GM21825 (cell line): ENCODE data around the gene CROCC.
"Not testable (repeated sequence)": the region's sequence is repeated elsewhere in the genome, so short reads cannot be mapped to it uniquely, and the experiment has no call there.

ENCODE experiments used
- ATAC-seq: cut with Tn5 transposase; IDR thresholded peaks from one replicate; pipeline ENCODE4 v1.9.1; 2021; ENCODE audit warnings: mild to moderate bottlenecking, moderate library complexity; ENCODE audit not compliant: unreplicated experiment

Gene CROCC

GRCh38 chr1:16936580-16936979, 14.8 kb downstream of the CROCC start:
- not testable (repeated sequence) for ATAC-seq

DNA sequence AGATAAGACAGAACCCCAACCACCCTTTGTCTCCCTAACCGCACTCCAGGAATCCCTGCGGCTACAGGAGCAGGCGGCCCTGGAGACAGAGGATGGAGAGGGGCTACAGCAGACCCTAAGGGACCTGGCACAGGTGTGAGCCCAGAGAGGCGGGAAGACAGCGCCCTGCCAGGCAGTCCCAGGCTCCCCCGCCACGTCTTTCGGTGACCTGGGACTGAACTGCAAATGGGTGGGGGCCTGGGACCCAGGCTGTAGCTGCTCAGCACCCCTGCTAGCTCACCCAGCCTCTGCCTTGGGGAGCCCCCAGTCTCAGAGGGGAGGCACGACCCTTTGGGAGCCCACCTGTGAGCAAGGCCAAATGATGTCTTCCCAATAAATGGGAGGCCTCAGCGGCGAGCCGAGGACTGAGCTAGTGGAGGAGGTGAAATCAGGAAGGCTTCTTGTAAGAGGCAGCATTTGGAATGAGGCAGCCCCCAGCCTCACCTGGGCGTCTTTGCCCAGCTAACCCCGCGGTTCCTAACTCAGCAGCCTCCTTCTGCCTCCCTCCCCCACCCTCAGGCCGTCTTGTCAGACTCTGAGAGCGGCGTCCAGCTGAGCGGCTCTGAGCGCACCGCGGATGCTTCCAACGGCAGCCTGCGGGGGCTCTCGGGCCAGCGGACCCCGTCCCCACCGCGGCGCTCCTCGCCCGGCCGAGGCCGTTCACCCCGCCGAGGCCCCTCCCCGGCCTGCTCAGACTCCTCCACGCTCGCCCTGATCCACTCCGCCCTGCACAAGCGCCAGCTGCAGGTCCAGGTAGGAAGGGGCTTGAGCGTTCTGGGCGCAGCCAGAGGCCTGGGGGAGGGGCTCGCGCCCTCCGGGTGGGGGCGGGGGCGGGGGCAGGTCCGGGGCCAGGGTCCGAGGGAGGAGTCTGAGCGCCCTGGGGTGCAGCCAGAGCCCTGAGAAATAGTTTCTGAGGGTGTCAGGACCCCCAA, 16.9 kb downstream of the CROCC start:
- ATAC-seq: no peak

DNA sequence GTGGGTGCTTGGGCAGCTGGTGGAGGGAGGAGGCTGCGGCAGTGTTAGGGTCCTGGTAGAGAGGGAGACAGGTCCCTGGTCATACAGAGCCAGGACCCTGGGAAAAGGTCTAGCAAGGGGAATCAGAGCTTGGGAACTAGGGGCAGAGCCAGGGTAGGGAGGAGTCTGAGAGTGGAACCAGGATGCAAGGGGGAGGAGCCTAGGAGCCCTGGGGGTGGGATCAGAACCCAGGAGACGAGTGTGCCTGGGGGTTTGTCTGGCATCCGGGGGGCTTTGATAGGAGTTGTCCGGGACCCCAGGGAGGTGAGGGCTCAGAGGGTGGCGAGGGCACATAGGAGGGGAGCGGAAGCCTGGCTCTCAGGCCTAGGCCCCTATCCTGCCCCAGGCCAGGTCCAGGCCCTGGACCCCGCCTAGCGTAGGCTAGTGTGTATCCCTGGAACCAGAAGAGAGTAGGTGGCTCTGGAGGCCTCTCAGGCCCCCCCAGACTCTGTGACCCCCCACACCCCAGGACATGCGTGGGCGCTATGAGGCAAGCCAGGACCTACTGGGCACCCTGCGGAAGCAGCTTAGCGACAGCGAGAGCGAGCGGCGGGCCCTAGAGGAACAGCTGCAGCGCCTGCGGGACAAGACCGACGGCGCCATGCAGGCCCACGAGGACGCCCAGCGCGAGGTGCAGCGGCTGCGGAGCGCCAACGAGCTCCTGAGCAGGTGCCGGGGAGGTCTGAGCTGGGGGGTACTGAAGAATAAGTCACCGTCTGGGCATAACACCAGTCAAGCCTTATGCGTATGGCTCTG, 17.9 kb downstream of the CROCC start:
- not testable (repeated sequence) for ATAC-seq

GRCh38 chr1:16944038-16944437, 22.3 kb downstream of the CROCC start:
- ATAC-seq: no peak

- not testable (repeated sequence) for ATAC-seq
Measured at GRCh38 chr1:16945512-16945911, 23.8 kb downstream of the CROCC start.

DNA sequence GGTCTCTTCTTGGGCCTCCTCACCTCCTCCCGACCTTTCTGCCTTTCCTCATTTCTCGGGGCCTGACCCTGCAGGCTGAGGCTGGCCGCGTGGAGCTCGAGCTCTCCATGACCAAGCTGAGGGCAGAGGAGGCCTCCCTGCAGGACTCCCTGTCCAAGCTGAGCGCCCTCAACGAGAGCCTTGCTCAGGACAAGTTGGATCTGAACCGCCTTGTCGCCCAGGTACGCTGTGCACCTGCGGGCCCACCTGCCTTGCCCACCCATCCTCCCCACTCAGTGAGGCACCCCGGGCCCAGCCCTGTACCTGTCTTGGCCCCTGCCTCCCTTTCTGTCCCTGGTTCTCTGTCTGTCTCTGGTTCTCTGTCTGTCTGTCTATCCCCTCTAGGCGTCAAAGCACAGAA, 24.5 kb downstream of the CROCC start:
- not testable (repeated sequence) for ATAC-seq

GRCh38 chr1:16946646-16947045, 24.9 kb downstream of the CROCC start:
- ATAC-seq: no peak

DNA sequence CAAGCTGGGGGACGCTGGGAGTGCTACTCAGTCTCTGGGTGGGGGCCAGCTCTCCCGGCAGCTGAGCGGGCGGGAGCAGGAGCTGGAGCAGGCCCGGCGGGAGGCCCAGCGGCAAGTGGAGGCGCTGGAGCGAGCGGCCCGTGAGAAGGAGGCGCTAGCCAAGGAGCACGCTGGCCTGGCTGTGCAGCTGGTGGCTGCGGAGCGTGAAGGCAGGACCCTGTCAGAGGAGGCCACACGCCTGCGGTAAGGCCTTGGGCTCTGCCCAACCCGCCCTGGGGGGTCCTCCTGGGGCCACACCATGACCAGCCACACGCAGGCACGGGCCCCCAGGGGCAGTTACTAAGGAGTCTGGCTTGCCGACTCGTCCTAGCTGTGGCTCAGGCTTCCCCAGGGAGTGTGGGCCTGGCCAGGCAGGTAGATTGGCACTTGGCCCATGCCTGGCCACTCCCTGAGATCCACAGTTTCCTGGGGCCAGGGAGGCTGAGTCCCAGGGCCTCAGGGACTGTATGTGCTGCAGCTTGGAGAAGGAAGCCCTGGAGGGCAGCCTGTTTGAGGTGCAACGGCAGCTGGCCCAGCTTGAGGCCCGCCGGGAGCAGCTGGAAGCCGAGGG, 26.7 kb downstream of the CROCC start:
- not testable (repeated sequence) for ATAC-seq

- ATAC-seq: not testable (repeated sequence)
Measured at GRCh38 chr1:16949026-16949425, 27.3 kb downstream of the CROCC start.

DNA sequence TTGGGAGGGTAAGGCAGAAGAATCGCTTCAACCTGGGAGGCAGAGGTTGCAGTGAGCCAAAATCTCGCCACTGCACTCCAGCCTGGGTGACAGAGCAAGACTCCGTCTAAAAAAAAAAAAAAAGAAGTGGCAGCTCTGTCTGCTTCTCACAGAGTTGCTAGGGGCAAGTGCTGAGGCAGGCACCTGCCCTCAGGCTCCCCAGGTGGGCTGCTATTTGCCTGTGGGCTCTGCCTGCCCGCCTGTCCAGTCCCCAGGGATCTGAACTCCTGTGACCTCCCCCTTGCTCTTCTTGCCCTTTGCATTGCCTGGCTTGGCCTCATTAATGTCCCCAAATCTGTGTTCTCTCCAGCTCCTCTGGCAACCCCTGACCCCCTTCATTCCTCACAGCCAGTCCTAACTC, 30.6 kb downstream of the CROCC start:
- not testable (repeated sequence) for ATAC-seq

DNA sequence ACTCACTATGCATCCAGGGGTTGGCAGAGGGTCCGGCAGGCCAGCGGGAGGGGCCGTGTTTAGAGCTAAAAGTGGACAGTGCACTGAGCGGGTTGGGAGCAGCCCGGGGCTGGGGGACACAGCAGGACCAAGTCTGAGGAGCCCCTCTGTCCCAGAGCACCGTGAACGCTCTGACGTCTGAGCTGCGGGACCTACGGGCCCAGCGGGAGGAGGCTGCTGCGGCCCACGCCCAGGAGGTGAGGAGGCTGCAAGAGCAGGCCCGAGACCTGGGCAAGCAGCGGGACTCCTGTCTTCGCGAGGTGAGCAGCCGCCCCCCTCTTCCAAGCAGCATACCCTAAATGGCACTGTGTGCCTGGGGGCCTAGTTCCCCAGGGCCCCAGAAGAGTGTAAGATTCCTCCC, 32.8 kb downstream of the CROCC start:
- no peak for ATAC-seq

GRCh38 chr1:16955186-16955585, 33.5 kb downstream of the CROCC start:
- no peak for ATAC-seq

DNA sequence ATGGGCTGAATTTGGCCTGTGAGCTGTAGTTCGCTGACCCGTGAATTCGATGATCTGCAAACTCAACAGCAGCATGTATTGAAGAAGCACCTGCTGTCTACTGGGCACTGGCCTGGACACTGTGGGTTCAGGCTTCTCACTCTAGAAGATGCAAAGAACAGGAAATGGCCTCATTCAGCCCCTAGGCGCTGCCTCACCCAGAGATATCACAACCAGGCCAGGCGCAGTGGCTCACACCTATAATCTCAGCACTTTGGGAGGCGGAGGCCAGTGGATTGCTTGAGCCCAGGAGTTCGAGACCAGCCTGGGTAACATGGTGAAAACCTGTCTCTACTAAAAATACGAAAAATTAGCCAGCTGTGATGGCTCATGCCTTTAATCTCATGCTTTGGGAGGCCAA, 35.0 kb downstream of the CROCC start:
- ATAC-seq: no peak

DNA sequence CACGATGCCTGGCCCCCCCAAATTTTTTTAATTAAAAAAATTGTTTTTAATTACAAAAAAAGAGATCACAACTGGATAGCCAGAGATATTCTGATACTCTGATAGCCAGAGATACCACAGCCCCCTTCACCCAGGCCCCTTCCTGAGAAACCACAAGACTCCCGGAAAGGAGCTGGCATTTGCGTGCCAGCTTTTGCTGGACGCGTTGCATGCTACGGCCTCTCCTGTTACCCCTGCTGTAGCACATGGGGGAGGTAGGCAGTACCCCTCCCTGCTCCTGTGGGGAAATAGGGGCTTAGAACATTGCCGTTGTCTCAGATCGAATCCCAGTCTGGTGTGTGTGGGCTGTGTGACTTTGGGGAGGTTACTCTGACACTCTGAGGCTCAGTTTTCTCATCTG, 36.0 kb downstream of the CROCC start:
- ATAC-seq: no peak

- no peak for ATAC-seq
Measured at GRCh38 chr1:16958475-16958874, 36.7 kb downstream of the CROCC start.

DNA sequence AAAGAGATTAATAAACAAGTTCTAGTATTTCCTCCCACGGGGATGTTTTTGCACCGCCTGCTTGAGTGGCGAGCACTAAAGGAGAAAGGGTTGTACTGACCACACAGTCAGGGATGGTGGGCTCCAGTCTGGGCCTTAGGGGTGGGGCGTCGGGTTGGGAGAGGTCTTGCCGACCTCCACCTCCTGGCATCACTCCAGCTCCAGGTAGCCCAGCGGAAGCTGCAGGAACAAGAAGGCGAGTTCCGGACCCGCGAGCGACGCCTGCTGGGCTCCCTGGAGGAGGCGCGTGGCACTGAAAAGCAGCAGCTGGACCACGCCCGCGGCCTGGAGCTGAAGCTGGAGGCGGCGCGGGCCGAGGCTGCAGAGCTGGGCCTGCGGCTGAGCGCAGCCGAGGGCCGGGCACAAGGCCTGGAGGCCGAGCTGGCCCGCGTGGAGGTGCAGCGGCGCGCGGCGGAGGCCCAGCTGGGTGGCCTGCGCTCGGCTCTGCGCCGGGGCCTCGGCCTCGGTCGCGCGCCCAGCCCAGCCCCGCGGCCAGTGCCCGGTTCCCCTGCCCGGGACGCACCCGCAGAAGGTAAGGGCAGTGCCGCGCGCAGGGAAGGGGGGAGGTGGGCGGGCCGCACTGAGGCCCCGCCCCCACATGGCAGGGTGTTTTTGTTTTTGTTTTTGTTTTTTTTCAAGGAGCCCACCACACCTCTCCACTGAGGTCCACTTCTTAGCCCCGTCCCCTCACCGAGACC, 39.0 kb downstream of the CROCC start:
- peak; percentile 68 for ATAC-seq

DNA sequence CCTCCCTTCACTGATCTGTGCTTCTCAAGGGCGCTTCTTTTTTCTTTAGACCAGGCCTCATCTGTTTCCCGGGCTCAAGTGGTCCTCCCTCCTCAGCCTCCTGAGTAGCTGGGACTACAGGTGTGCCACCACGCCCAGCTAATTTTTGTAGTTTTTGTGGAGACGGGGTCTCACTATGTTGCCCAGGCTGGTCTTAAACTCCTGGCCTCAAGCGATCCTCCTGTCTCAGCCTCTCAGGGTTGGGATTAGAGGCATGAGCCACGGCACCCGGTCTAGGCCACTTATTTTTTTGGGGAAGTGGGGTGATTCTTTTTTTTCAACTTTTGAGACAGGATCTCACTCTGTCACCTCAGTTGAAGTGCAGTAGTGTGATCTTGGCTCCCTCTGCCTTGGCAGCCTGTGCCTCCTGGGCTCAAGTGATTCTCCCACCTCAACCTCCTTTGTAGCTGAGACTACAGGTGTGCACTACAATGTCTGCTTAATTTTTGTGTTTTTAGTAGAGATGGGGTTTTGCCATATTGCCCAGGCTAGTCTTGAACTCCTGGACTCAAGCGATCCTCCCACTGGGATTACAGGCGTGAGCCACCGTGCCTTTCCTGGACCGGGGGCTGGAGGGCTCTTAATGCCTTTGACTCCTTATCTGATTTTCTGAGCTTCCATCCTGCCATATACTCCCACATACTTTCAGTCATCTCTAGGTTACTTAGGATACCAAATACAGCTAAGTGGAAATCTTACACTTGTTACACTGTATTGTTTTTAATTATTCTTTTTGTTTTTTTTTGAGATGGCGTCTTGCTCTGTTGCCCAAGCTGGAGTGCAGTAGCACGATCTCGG, 39.8 kb downstream of the CROCC start:
- no peak for ATAC-seq

- ATAC-seq: not testable (repeated sequence)
Measured at GRCh38 chr1:16964169-16964568, 42.4 kb downstream of the CROCC start.

DNA sequence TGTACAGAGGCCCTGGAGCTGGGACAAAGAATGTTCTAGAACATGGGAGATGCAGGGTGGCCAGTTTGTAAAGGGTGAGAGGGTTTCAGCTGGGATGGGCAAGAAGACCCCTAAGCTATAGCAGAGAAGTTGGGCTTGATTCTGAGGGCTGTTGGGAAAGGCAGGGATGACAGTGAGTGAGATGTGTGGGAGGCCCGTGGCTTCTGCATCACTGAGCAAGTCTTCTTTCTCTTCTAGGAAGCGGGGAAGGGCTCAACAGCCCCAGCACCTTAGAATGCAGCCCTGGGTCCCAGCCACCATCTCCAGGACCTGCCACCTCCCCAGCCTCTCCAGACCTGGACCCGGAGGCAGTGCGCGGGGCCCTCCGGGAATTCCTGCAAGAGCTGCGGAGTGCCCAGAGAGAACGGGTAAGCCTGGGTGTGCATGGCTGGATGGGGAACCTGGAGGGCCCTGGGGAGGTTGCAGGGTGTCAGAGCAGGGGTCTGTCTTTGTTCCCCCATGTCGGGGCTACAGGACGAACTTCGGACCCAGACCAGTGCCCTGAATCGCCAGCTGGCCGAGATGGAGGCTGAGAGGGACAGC, 43.8 kb downstream of the CROCC start:
- no peak for ATAC-seq
